SK-N-SH treated with all-trans-retinoic acid at 6 μM for 48 hours (cell line): ENCODE measurements around the gene RIPK4.

Experiments used
- ARNTL ChIP-seq: fragments of 450-650 bp; formaldehyde crosslinking; IDR thresholded peaks from 2 replicates; pipeline ENCODE4 v1.5.0; 2020; ENCODE audit warnings: low read depth, mild to moderate bottlenecking, moderate library complexity, borderline replicate concordance
- GLIS3 ChIP-seq: fragments of 250-450 bp; sonication (Bioruptor Pico); IDR thresholded peaks from 2 replicates; pipeline ENCODE4 v1.5.0; 2020; ENCODE audit warnings: mild to moderate bottlenecking, moderate library complexity
- ISL1 ChIP-seq: fragments of 250-450 bp; sonication (Bioruptor Pico); IDR thresholded peaks from 2 replicates; pipeline ENCODE4 v2.1.2; 2022; ENCODE audit warnings: mild to moderate bottlenecking, moderate library complexity
- OSR1 ChIP-seq: fragments of 250-450 bp; sonication (Bioruptor Pico); IDR thresholded peaks from 2 replicates; pipeline ENCODE4 v1.8.0; 2022; ENCODE audit warnings: moderate library complexity, mild to moderate bottlenecking, inconsistent platforms
- SNAI2 ChIP-seq: fragments of 250-450 bp; sonication (Bioruptor Pico); IDR thresholded peaks from 2 replicates; pipeline ENCODE4 v1.5.0; 2020; ENCODE audit warnings: mild to moderate bottlenecking, moderate library complexity
- ZFP30 ChIP-seq: fragments of 450-650 bp; formaldehyde crosslinking; IDR thresholded peaks from 2 replicates; pipeline ENCODE4 v1.5.0; 2022; ENCODE audit warnings: mild to moderate bottlenecking, moderate library complexity
- TF ChIP-seq, protein P1 (sequence below): fragments of 250-450 bp; sonication (Bioruptor Pico); IDR thresholded peaks from 2 replicates; pipeline ENCODE4 v1.5.1; 2020; ENCODE audit warnings: low read depth, mild to moderate bottlenecking, moderate library complexity

DNA sequence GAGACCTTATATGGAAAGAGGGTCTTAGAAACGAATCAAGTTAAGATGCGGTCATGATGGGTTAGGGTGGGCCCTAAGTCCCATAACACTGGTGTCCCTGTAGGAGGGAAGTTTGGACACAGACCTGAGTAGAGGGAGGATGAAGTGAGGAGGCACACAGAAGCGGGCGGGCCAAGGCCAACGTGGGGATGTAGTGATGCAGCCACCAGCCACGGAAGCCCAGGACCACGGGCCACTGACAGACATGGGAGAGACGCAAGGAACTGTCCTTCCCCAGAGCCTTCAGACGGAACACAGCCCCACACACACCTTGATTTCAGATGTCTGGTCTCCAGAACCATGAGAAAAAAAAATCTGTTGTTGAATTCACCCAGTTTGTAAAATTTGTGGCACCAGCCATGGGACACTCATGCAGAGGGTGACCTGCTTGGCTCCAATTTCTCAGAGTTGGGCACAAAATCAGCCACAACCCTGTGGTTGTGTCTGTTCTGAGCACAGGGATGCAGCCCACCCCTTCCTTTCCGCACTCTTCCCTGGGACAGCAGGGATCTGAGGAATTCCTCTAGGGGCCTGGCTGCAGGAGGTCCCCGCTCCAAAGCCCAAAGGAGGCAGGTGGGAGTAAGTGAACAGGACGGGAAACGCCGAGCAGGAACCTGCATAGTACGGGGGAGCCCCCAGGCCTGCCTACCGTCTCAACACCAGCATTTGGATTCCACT is 61.1 kb downstream of the RIPK4 start:
- TF ChIP-seq ZFP30 (CRISPR knock-in tag) (no peak), SNAI2 (CRISPR knock-in tag) (no peak), OSR1 (CRISPR knock-in tag) (no peak), ISL1 (CRISPR knock-in tag) (no peak), GLIS3 (no peak), ARNTL (CRISPR knock-in tag) (no peak)
- TF ChIP-seq, protein P1, sequence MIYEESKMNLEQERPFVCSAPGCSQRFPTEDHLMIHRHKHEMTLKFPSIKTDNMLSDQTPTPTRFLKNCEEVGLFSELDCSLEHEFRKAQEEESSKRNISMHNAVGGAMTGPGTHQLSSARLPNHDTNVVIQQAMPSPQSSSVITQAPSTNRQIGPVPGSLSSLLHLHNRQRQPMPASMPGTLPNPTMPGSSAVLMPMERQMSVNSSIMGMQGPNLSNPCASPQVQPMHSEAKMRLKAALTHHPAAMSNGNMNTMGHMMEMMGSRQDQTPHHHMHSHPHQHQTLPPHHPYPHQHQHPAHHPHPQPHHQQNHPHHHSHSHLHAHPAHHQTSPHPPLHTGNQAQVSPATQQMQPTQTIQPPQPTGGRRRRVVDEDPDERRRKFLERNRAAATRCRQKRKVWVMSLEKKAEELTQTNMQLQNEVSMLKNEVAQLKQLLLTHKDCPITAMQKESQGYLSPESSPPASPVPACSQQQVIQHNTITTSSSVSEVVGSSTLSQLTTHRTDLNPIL (CRISPR knock-in tag), result no peak
